SK-N-MC (cell line): ENCODE measurements around the gene COBL.

Source experiments
- EZH2 ChIP-seq: fragments of 200-600 bp; sonication (generic); IDR thresholded peaks from one replicate; pipeline ENCODE4 v1.6.1; 2017; ENCODE audit warnings: antibody characterized with exemption
- FOXP2 ChIP-seq: optimal IDR thresholded peaks from 2 replicates; pipeline ENCODE3; 2011; ENCODE audit warnings: mild to moderate bottlenecking, moderate library complexity; ENCODE audit not compliant: insufficient read depth; ENCODE audit errors: extremely low read length, control extremely low read depth
- POLR2AphosphoS5 ChIP-seq: IDR thresholded peaks from 2 replicates; pipeline ENCODE4 v1.6.1; 2012; ENCODE audit warnings: mild to moderate bottlenecking, low read depth, low read length, borderline replicate concordance

DNA sequence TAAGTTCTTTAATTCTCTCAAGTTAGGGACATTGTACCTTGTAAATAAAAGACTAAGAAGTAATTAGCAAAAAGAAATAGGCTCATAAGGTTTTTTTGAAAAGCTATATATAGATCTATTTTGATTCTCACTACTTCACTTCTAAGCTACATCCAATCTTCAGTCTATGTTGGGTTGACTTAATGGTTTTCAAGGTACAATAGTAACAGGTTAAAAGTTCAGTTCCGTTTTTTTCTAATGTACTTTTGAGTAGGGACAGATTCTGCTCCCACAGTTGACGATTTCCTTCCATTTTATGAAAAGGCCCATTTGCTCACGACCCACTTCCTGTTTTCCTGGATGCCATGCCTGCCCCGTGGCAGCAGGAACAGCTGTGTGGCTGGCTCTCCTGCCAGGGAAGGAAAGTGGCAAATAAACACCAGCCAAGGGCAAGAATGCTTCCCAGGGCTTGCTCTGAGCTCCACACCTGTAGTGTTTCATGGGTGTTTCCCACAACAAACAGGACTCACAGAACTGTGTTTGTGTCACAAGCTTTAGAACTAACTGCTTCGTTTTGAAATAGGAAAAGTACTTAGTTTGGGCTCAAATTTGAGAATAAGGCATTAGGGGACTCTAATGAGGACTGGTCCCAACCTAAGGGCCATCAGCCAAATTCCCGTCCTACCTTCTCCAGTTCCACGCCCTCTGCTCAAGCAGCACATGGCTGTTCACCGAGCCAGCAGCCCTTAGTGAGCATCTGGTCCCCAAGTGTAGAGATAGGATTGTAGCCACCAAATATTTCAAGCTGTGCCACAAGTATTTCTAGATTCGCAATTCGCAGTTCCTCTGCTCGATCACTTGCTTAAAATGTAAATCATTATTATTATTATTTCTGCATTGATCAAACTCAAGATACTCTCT lies 240.7 kb downstream of the COBL start:
- no peak for TF ChIP-seq EZH2
- no peak for TF ChIP-seq POLR2AphosphoS5
- no peak for TF ChIP-seq FOXP2
